Stimulated activated CD4-positive, alpha-beta T cell treated with anti-CD3 and anti-CD28 coated beads, Interleukin-2, amount 100 ng/mL, for 4 hours (primary cell): ENCODE data around the gene GALNT18.

Experiments used
- DNase-seq: peaks from one replicate; pipeline ENCODE4 v3.0.0-alpha.2; 2020; ENCODE audit warnings: low read depth

Gene GALNT18

DNA sequence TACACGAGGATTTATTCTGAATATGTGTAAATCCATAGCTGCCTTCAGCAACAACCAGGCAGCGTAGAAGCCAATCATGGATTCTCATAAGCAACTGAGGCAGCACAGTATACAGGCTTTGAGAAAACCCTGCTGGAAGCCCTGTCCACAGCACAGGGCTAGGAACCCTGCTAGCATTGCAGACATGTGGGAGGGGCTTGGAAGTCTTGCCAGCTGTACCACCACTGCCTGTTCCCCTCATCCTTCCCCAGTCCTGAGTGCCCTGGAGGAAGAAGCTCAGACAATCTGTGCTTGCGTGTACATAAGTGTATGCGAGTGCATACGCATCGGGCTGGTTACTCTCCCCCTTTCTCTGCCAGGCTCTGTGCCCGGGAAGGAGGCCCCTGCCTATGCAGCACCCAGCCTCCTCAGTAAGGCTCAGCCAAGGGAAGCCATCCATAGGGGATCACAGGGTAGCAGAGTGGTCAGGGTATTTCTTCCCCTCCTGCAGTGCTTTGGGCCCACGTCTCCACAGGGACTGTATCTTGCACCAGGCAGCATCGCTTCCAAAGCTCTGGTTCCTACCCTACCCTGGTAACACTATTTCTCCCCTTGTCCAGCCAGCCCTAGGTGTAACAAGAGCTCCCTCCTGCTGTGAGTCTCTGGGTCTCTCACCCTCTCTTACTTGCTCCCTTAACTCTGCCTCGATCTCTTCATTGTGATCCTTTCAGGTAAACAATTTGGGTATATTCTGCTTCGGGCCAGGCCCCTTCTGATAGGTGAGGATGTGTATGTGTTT lies 90.5 kb downstream of the GALNT18 start:
- DNase-seq: no peak

DNA sequence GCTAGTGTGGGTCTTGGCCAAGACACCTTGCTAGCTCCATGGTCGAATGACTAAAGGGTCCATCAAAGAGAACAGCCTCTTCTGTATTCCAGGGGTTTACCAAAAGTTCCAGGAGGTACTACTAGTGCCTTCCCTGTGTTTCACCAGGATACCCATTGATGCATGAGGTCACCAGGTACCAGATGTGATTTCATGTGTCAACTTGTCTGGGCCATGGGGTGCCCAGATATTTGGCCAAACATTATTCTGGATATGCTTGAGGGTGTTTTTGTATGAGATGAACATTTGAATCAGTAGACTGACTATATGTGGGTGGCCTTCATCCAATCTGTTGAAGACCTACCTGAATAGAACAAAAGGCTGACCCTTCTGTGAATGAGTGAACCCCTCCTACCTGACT lies 92.8 kb downstream of the GALNT18 start:
- DNase-seq: no peak

DNA sequence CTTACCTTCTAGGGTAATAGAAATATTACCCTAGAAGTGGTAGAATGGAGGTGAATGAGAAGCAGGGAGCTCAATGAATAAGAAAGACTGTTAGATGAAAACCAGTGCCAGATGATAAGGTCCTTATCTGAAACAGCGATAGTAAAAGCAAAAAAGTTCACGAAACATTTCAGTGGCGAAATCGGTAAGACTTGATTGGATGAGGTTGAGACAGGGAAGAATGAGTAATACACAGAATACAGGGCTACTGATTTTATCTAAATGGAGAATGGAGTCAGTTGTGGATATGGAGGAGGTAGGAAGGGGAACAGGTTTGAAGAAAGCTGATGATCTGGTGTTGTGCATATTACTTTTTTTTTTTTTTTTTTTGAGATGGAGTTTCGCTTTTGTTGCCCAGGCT lies 96.5 kb downstream of the GALNT18 start:
- DNase-seq: no peak

DNA sequence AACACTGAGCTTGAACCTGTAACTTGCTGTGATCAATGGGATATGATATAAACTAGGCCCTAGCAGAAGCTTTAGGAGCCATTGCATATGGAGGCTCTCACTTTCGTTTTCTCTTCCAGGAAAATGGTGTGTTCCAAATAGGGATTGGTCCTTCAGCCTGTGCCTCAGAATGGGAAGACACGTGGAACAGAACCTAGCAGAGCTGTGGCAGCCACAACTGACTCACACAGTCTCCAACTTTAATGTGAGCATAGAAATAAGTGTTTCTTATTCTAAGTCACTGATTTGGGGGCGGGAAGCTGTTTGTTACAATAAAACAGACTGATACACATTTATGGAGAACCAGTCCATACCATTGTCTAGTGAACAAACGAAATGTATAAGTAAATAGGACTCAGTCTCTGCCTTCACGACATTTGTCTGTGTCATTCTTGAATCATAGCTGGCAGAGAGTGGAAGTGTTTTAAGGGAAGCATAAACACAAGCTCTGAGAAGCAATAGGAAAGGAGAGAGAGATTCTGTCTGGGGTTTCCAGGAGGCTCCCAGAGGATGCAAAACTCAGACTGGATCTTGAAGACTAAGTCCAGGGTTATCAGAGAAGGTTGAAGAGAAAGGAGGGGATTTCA lies 97.3 kb downstream of the GALNT18 start:
- no peak for DNase-seq

DNA sequence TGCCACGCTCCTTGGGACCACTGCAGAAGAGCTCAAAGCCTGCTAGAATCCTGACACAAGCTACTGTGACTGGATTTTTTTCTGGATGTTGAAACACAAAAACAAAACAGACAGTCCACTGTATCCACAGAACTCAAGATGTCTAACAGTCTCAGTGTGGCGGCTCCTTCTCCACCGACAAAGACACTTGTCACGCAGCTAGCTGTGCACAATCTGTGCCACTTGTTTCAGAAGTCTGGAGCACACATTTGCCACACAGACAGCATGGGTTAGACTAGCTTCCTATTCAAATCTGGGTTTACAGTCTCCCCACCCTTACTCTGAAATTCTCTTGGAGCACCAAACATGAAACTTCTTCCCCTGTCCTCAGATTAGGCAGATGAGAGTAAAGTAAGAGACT lies 99.2 kb downstream of the GALNT18 start:
- DNase-seq: no peak

DNA sequence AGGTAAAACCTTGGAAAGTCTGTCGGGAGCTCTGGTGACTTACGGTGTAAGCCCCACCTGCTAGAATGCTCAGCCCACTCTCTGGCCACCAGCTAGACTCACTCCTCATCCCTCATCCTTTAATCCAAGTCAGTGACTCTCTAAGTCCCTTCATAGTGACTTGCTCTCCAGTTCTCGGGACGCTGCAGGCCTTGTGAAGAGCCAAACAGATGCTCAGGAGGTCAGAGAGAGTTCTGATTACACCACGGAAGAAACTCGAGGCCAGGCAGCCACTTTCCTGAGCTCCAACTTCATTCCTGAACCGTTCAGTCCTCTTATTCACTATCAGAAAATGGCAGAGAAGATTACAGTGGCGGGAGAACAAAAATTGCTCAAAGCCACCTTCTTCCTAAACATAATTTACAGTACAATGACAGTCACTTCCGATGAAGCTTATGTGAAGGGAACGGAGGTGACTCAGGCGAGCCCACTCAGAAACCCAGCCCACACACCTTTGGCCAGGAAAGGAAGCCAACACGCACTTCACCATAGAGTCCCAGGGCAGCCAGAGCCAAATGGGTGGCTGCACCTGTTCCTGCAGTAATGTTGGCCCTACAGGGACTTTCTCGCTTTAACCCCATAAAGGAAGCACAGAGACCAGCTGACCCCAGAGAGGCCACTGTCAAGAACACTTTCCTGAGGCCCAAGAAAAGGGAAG lies 100.4 kb downstream of the GALNT18 start:
- DNase-seq: no peak

DNA sequence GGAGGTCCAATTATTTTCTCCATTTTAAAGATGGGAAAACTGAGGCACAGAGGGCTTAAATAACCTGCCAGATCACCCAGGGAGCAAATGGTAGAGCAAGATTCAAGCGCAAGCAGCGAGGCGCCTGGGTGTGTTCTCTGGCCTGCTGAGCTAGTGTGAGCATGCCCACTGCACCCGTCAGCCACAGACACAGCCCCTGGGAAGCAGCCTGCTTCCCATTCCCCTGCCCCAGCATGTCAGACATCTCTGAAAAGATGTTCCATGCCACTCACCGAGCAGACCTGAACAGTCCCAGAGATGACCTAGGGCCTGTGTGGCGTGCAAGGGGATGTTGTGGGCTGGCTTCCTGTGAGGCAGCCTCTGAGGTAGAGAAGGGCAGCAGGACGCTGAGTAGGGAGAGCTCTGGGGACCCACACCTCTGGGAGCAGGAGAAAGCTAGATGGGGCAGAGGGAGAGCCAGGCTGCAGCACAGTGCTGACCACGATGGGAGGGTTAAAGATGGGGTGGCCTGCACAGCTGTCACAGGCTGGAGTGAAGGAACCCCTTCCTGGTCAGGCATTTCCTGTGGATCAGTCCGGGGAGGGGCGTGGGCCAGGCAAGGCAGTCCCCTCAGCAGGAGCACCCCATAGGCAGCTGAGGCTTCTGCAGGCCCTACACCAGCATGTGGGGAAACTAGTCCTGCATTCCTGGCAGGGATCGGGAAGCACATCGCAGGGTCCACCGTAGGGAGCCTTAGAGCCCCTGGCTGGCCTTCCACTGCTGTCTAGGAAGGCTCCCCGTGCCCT lies 101.4 kb downstream of the GALNT18 start:
- no peak for DNase-seq

DNA sequence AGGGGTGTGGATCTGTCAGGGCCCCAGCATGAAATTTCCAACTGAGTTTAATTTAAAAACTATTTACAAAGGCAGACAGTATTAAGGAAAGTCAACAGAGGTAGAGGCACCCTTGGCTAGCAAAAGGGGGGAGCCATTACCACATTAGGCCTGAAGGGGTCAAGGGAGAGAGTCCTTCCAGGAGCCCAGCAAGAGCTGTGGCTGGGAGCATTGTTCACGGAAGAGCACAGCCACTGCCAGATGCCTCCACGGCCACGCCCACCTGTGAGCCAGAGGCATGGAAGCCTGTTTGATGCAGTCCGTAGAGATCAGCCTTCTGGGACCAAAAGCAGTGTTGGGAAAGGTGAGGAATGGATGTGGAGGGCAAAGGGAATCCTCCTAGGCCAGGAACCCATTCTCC lies 102.6 kb downstream of the GALNT18 start:
- no peak for DNase-seq

DNA sequence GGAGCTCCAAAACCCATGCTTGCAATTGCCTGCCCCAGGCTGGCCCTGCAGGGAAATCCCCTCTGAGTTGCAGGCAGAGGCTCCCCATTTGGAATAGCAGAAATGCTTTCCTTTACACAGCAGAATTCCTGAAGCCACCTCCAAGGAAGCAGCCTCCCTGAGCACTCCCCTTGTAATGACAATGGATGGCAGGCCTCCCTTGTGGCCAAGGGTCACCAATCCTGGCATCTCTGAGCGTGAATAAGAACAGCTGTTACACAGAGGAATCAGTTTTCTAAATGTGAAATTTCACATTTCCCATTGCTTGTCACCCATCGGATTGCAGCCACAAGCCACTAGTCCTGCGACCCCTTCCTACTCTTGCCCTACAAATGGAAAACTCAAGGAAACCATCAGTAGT lies 107.6 kb downstream of the GALNT18 start:
- DNase-seq: no peak

DNA sequence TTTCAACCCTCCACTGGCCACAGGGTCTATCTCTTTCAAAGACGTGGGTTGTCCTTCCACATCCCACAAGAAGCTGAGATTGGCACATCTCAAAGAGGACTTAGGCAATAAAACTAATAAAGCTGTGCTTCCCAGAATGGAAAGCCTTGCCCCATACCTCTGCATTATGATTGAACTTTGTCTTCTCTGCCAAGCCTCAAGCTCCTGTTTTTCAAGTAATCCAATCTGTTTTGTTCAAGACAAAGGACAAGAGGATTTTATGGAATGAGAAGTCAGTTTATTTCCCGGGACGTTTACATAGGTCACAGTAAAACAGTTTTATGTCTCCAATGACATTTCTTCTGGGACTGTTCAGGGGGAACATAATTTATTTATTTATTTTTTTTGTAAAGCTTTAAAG lies 108.4 kb downstream of the GALNT18 start:
- no peak for DNase-seq

DNA sequence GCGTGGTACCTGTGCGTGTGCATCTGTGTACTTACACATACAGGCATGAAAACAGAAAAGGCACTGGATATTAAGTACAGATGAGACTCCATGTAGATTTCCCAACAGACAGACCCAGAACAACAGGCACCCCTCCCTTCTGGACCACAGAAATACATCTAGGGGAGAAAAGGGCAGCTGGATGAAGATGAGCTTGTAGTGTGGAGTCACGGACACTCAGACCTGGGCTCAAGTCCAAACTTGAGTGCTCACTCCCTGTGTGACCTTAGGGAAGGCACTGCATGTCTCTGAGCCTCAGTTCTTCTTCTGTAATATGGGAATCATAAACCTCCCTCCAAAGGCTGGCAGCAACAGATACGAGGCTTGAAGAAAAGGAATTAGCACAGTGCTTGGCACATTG lies 108.9 kb downstream of the GALNT18 start:
- no peak for DNase-seq

DNA sequence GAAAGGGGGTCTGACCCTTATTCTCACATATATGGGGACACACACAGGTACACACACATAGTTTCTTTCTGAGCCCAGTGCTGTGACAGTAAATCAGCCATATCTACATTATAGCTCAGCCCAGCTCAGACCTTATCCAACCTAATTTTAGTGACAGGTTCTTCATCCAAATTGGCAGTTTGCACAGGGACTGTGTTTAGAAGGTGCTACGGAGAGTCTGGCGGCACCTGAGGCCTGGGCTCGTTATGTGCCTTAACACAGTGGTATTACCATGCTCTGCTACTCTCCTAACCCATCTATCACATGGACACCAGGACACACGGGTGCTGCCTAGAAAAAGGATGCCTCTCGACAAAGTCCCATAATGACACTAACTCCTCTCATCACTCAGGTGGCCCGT lies 109.3 kb downstream of the GALNT18 start:
- DNase-seq: no peak

DNA sequence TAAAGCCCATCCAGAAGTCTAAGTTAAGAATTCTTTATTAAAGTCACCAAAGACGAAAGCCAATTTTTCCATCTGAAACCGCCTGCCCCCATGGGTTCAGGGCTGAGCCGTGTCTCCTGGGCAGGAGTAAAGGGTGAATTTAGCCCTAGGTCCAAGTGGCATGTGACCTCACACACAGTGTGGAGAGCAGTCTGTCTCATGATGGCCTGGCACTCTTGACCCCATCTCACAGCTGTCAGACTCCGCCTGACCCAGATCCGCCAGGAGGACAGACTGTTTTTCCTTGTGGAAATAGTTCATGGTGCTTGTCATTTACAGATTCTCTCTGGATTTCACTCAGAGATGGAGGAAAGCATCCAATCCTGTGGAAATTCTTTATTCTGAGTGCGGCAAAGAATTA lies 109.7 kb downstream of the GALNT18 start:
- no peak for DNase-seq

DNA sequence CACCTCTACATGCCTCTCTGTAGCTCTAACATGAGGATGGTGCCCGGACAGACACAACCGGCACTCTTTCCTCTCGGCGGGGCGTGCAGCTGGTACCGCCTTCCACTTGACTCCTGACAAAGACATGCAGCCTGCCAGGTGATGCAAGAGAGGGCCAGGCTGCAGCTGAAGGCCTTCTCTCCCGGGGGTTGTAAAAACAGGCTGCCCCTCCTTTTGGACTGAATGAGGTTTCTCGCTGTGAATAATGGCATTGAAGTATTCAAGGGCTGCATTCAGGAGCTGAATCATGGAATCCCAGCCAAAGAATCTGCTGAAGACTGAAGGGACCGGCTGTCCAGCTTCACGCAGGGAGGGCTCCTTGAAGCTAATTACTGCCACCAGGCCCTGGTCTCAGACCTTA lies 110.9 kb downstream of the GALNT18 start:
- no peak for DNase-seq

DNA sequence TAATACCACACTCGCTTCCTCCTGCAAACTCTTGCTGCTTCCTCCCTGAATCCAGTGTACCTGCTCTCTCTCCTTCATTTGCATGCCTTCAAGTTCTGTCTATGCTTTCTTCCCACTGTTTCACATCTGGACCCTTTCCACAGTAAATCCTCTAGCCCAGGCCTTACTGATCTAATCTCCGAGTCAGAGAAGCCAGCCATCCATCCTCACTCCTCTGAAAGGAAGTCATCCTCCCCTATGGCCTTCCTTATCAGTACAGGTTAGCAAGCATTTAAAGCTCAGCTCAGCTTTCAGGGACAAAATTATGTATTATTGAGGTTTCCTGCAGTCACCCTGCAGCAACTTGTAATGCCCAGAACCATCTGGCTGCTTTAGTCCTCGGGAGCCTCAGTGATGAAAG lies 116.1 kb downstream of the GALNT18 start:
- no peak for DNase-seq

DNA sequence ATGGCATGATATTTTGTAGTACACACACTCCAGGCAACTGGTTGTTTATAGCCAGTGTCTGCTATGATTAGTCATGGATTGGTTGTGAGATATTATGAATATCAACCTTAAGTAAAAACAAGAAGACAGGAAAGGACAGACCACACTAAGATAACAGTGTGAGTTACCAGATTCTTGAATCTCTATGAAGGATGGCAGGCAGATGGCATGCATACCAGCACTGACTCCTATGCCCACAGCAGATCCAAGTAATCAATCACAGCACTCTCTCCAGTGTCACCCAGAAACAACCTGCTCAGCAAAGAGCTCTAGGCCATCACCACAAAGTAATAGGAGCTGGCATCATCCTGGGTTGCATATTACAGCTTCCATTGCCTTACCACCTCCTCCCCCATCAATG lies 116.6 kb downstream of the GALNT18 start:
- DNase-seq: no peak

DNA sequence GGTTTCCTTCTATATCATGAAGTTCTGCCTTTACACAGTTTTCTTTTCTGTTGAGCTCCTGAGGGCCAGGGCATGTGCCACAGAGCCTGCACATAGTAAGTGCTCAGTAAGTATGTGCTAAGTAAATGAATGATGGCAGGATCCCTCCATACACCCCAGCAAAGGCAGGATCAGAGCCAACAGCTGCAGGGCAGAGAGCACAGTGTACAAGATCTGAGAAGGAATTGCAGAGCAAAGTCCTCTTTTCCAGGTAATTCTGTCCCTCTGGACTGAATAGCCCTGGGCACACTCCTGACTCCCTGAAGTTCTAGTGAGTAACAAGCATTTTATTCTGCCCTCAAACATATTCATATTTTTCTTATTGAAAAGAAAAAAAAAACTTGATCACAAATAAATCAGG lies 117.7 kb downstream of the GALNT18 start:
- DNase-seq: no peak

DNA sequence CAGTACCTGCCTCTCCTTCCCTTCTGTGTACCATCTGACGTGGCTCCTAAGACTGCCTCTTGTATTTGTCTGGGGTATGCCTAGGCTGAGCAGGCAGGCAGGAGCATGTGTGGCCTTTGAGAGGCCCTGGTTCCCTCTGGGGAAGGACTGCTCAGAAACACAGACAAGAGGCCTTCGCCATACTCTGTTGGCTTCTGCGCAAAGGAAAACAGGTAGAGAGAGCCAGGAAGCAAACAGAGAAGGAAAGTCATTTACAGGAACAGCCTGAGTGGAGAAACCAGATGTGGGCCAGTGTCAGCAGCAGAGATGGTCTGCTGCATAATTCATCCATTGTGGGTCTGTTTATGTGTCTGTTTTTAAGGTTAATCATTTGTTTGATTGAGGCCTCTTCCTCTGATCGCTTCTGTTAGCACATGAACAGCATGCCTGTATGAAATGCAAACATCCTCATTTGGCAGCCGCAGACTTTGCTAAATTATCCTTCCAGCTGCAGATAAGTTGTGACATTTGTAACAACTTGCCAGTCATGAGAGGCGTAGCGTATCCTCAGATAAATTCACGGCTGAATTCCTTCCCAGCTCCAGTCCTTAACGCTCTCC lies 119.4 kb downstream of the GALNT18 start:
- DNase-seq: no peak

DNA sequence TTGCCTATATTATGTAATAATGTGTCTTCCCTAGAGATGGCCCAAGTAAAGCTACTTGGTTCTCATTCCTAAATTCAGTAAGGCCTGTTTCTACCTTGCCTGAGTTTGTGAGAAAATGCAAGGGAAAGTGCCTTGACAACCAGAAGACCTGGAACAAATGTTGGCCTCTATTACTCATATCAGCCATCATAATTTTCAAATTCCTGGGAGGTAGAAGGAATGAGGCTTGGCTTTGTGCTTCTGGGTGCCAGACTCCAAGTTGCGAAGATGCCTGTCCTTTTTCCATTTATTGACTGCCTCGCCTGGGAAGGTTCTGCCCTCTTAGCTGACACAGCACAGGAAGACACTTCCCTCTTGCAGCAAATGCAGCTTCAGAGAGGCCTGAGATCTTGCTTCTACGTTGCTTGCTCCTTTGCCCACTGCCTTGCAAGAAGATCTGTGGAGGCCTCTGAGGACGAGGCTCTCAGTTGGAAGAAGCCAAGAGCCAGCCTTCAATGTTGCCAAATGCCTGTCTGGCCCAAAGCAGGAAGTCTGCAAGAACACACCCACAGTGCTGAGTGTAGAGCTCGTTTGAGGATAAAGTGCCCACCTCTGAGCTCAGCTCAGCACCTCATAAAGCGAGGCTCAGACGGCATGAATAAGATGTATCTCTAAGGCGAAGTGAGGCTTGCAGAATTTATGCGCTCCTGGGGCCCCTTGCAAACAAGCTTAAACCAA lies 120.1 kb downstream of the GALNT18 start:
- DNase-seq: no peak

DNA sequence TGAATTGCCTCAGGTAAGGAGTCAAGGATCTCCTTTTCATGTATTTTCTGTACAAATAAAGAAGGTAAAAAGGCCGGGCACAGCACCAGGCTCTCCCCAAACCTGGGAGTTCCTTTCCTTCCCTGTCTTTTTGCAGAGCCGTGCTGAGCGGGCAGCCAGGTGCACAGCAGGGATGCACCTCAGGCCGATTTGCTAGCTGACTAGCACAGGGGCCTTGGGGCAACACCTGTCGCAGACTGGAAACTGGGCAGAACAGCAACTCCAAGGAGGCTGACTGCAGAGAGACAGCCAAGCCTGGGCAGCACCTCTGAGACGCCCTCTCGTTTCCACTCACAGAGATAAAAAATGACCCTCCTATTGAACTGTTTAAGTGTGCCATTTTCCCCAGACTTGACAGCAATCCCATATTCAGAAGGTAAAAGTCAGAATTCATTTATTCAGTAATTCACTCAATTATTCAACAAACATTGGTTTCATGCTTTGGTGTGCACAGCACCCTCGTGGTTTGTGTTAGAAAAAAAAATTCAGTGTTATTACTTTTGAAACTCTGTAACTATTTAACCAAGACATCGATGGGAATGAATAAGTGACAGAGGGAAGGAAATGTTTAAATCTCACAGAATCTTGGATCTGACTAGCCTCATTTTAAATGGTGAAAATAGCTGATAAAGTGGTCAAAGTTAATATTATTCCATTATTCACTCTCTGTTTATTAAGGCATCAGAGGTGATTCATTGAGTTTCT lies 120.9 kb downstream of the GALNT18 start:
- no peak for DNase-seq

DNA sequence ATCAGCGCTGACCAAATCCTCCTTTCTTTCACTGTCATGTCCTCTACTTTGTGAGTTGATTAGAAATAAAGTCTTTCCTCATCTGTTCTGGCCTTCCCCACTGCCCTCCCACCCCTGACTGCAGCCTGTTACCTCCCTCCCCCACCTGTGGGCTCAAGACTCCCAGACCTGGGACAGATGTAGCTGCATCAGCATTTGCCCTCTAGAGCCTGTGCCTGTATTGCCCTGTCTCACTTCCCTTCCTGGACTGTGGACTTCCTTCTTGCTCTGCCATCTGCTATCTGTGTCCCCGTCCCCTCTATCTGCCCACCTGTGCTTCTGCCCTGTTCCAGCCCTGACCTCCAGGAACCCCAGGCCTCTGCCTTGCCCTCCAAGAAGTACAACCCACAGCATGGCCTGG lies 122.5 kb downstream of the GALNT18 start:
- DNase-seq: no peak
